Left lobe of liver (tissue), 2 donors: ENCODE results near the gene TMEM271. TPM values are rescaled to one million over a fixed set of nuclear protein-coding genes. Genes with fewer than 3 reads are reported as not detected.
A peak's percentile ranks its signal among the peaks of the same experiment; 100 is the strongest.

Source experiments
- ATAC-seq: fragments of 200-7000 bp; cut with Tn5 transposase; one replicate; pipeline ENCODE4 v1.9.1; 2020; ENCODE audit warnings: mild to moderate bottlenecking, moderate library complexity
- DNase-seq: peaks from one replicate; pipeline ENCODE4 v3.0.0-alpha.2; 2020; ENCODE audit warnings: low spot score
- total RNA-seq: library from RNA; stranded (reverse); gene quantifications from one replicate; pipeline ENCODE4 v1.2.1, GENCODE V29; 2021
- donor health status: DM: no; HTN: no; CAD: no; lungs with moderate emphysema.
- donor health status: DM: no; HTN: yes; CAD: no.

The TMEM271 gene
- total RNA-seq, 1 donor from 2014 or later = not detected

GRCh38 chr4:581753-582361 lies 5.8 kb upstream of the TMEM271 start:
- no peak for ATAC-seq
- peak; percentile 2 for DNase-seq

- DNase-seq = no peak
- ATAC-seq = no peak
These were observed 5.1 kb upstream of the TMEM271 start for GRCh38 chr4:581181-581580.

- peak; percentile 14 for DNase-seq
- no peak for ATAC-seq
These were observed 3.6 kb upstream of the TMEM271 start for GRCh38 chr4:579543-580175.

- peak; percentile 30 for DNase-seq
- no peak for ATAC-seq
These were observed 2.7 kb upstream of the TMEM271 start for GRCh38 chr4:578451-579443.

- ATAC-seq (no peak), DNase-seq (peak; percentile 33)
These were observed 1.7 kb upstream of the TMEM271 start for GRCh38 chr4:577499-578450.

GRCh38 chr4:576991-577498 lies 950 bp upstream of the TMEM271 start:
- DNase-seq = peak; percentile 39
- no peak for ATAC-seq

GRCh38 chr4:575281-576141 lies 584 bp downstream of the TMEM271 start:
- ATAC-seq (no peak), DNase-seq (peak; percentile 37)

GRCh38 chr4:574346-575161 lies 1.5 kb downstream of the TMEM271 start:
- ATAC-seq (no peak), DNase-seq (peak; percentile 27)

GRCh38 chr4:573122-573892 lies 2.8 kb downstream of the TMEM271 start:
- ATAC-seq (no peak), DNase-seq (peak; percentile 30)

- DNase-seq (peak; percentile 8), ATAC-seq (no peak)
These were observed 3.5 kb downstream of the TMEM271 start for GRCh38 chr4:572594-572993.

- no peak for ATAC-seq
- peak; percentile 32 for DNase-seq
These were observed 4.1 kb downstream of the TMEM271 start for GRCh38 chr4:571838-572572.

- DNase-seq (peak; percentile 18), ATAC-seq (no peak)
These were observed 5.3 kb downstream of the TMEM271 start for GRCh38 chr4:570754-571153.

- ATAC-seq (no peak), DNase-seq (peak; percentile 38)
These were observed 6.0 kb downstream of the TMEM271 start for GRCh38 chr4:569958-570667.

GRCh38 chr4:568962-569361 lies 7.1 kb downstream of the TMEM271 start:
- no peak for ATAC-seq
- DNase-seq = peak; percentile 12

GRCh38 chr4:568351-568652 lies 7.8 kb downstream of the TMEM271 start:
- ATAC-seq (no peak), DNase-seq (peak; percentile 15)
